NCI-H1694 treated with DMSO at 0.1 percent for 48 hours (cell line): ENCODE results near the gene BANP.
A peak's percentile ranks its signal among the peaks of the same experiment; 100 is the strongest.
"Not testable (repeated sequence)": the region's sequence is repeated elsewhere in the genome, so short reads cannot be mapped to it uniquely, and the experiment has no call there.

Experiments
- DNase-seq: peaks from one replicate; lab custom pipeline; 2025; lab: John Stamatoyannopoulos, UW

Gene BANP, protein sequence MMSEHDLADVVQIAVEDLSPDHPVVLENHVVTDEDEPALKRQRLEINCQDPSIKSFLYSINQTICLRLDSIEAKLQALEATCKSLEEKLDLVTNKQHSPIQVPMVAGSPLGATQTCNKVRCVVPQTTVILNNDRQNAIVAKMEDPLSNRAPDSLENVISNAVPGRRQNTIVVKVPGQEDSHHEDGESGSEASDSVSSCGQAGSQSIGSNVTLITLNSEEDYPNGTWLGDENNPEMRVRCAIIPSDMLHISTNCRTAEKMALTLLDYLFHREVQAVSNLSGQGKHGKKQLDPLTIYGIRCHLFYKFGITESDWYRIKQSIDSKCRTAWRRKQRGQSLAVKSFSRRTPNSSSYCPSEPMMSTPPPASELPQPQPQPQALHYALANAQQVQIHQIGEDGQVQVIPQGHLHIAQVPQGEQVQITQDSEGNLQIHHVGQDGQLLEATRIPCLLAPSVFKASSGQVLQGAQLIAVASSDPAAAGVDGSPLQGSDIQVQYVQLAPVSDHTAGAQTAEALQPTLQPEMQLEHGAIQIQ

GRCh38 chr16:87950765-87951551 is at the start of gene BANP:
TSS of gene BANP (plus strand) at chr16:87951434. CDS start at chr16:87975116, 23,682 bp downstream.
- peak; percentile 94 for DNase-seq

DNA sequence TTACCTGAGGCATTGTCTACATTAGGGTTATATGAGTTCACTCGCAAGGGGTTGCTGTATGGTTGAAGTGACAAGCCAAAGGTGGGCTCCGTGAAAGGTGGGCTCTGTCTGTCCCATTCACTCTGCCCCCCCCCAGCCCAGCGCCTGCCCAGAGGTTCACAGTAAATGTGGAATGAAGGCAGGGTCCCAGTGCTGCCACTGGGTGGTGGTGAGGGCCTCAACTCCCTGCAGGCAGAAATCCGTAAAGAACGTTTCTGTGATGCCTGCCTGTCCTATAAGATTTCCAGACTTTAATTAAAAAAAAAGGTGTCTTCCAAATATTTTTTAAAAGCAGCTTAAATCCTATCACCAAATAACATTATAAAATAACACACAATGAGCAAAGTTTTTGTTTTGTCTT is 46.3 kb upstream of the BANP start:
- not testable (repeated sequence) for DNase-seq

GRCh38 chr16:87905521-87905920 is 45.7 kb upstream of the BANP start:
- not testable (repeated sequence) for DNase-seq

DNA sequence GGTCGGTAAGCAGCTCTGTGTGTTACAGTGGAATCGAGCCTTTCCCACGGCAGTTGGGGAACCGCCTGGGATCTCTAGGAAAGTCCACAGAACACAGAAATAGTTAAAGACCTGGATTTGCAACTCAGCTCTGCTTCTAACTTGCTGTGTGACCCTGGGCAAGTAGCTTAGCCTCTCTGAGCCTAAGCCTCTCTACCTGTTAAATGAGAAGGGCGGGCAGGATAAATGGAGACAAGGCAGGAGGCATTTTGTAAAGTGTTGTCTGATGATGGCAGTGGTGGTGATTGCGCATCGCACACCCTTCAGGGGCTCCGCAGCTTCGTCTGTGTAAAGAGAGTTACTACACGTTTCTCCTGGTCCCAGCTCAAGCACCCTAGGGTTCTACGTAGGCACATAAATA is 43.1 kb upstream of the BANP start:
- not testable (repeated sequence) for DNase-seq

- peak; percentile 46 for DNase-seq
Observed at GRCh38 chr16:87909203-87909935, 41.9 kb upstream of the BANP start.

DNA sequence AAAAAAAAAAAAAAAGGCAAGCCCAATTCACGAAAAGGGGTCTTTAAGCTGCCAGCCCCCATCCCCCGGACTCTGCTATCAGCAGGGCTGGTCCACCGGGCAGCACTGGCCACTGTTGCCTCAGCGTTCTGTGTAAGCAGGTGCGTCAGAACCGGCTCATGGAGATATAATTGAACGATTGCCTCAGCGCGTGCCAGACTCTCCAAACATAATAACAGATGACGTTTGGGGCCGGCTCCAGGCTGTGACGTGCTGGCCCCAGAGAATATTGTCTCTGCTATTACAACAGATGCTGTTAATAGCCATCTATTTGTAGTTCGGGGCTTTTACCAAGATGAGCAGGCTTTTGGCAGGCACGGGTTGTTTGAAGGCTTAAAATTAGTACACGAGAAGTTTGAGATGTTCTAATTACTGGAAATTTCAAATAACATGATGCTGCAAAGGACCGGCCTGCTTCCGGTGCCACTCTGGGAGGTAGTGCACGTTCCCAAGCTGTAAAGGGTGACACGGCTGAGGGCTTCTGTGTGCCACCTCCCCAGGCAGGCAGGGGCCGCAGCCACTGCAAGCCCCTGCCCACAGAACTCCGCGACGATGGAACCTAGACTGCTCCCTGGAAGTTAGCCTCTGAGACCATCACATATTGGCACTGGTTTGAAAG is 40.0 kb upstream of the BANP start:
- DNase-seq = peak; percentile 62

DNA sequence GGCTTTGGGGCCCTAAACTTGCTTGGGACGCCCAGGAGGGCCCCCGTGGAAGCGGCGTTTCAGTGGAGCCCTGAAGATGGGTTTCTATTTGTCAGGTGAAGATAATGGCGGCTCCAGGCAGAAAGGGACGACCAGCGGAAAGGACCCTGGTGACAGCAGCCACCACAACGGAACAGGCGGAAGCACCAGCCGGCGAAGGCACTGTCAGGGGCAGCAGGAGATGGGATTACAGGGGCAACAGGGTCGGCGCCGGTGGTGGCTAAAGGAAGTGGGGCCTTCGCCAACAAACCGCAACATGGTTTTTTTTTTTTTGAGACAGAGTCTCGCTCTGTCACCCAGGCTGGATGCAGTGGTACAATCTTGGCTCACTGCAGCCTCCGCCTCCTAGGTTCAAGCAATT is 38.5 kb upstream of the BANP start:
- DNase-seq = not testable (repeated sequence)

GRCh38 chr16:87914021-87914725 is 37.1 kb upstream of the BANP start:
- DNase-seq = not testable (repeated sequence)

GRCh38 chr16:87914812-87915211 is 36.4 kb upstream of the BANP start:
- DNase-seq = no peak

- no peak for DNase-seq
Observed at GRCh38 chr16:87917503-87917902, 33.7 kb upstream of the BANP start.

GRCh38 chr16:87918338-87918737 is 32.9 kb upstream of the BANP start:
- DNase-seq = no peak

- DNase-seq = no peak
Observed at GRCh38 chr16:87918866-87919680, 32.2 kb upstream of the BANP start.

- DNase-seq = no peak
Observed at GRCh38 chr16:87919681-87919994, 31.6 kb upstream of the BANP start.

GRCh38 chr16:87921236-87921773 is 29.9 kb upstream of the BANP start:
- DNase-seq = no peak

DNA sequence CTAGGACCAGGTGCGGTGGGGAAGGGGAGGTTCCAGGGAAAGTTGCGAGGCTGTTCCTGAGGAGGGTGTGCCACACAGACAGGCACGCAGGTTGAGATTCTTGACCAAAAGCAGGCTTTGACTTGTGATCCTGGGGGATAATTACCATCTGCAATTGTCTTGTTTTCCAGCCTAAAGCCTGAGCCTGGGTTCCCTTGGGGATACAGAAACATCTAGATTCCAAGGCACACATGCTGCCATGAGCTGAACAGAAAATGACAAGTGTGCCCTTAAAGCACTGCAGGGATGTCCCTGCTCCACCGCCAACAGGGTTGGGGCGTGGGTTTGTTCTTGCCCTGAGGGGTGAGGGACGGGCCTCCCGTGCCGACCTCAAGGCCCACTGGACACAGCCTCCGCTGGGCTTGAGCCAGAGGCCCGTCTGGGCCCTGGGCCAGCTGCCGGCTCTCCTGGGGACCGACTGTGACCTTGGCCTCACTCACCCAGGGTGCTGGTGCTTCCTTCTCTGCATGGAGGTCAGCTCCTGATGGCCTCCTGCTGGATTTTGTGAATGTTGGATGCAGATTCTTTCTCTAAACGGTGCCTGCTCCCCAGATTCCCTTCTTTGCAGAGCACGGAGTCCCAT is 28.9 kb upstream of the BANP start:
- DNase-seq = no peak

DNA sequence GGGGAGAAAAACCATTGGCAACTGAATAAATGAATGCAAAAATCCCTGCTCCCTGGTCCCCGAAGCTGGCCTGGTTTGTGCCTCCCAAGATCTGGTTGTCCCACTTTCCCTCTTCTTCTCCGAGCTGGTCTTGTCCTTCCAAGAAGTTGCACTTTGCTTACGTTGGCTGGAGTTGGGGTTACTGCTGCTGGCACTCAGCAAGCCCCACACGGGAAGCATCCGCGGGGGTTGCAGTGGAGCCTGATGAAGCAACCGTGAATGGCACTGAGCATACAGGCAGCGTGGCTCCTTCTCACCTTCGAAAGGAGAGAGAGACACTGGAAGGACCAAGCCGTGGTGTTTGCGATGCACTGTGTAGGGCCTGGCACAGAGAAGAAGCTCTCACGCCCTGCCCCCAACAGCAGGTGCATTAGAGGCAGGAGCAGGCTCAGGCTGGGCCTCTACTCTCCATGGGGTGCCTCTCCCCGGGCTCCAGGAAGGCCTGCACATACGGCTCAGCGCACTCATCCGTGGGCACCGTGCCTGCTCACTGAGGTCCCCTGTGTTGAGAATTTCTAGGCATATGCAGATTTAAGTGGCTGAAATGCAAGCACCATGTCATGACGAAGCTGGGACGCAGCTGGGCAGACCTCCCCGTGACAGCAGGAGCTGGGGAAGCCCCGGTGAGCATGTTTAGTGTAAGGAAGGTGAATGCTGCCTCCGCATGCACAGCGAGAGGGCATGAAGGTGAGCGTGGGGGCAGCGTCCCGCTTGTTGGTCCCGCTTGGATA is 27.0 kb upstream of the BANP start:
- peak; percentile 92 for DNase-seq

GRCh38 chr16:87924811-87925670 is 26.2 kb upstream of the BANP start:
- DNase-seq = peak; percentile 90
